ENCODE data around the gene ATF4. TPM values are rescaled to one million over a fixed set of nuclear protein-coding genes. Genes with fewer than 3 reads are reported as not detected.
A peak's percentile ranks its signal among the peaks of the same experiment; 100 is the strongest.

The ATF4 gene
- total and polyA plus RNA-seq, 3 donors from 2014 or later: 192 to 228 (median 227) TPM

DNA sequence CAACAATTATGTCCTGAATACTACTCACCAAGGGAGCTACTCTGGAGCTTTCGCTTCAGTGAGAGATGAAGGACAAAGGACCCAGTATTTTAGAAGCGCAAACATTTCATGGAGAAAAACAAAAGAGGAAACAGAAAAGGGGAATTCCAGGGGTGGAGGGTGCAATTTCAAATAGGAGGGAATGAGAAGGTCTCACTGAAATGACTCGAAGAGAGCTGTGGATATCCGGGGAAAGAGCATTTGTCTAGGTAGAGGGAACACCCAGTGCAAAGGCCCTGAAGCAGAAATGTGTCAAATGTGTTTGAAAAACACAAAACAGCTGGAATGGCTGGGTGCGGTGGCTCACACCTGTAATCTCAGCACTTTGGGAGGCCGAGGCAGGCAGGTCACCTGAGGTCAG lies 9.8 kb downstream of the ATF4 start:
- H3K27ac ChIP-seq: no peak overlapping the region
- WGBS, 2 donors: 71 to 77% methylated on average over 6 of the region's 6 CpGs
- no peaks in the 10 kb centered on the region for H3K9me3 ChIP-seq
- peaks cover 41% of the 10 kb centered on the region for H3K4me1 ChIP-seq
- no peaks in the 10 kb centered on the region for H3K27me3 ChIP-seq
- H3K4me3 ChIP-seq: no peak overlapping the region
- TF ChIP-seq POLR2A (IDR thresholded peaks at IDR 0.05) (no peak), CTCF (IDR thresholded peaks at IDR 0.05) (no peak)
- DNase-seq: no peak
- no peaks in the 10 kb centered on the region for H3K36me3 ChIP-seq (ENCODE audit: low read depth, missing control alignments)
- intact Hi-C loops (cut with DNase I; ENCODE audit: low total_unique reads): no loop called here

DNA sequence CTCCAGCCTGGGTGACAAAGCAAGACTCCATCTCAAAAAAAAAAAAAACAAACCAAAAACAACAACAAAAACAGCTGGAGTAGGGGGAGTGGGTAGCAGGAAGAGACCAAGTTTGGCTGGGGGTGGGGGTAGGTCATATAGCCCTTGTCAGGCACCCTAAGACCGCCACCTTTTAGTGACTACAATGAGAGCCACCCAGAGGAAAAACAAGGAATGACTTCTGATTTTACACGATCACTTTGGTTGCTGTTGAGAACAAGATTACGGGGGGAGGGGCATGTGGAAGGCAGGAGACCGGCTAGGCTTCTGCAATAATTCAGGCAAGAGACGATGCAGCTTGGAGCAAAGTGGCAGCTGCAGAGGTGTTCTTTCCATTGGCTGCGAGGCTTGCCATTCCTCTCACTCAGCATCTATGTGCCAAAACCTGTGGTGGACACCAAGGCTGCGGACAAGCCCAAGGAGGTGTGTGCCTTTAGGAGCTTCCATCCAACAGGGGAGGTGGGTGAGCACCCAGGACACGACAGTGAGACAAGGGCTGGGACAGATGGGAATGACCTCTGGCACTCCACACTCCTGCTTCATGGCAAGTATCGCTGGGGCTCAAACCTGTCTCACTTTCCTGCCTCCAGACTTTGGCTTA lies 10.4 kb downstream of the ATF4 start:
- Histone ChIP-seq H3K27ac (no peak overlapping the region), H3K27me3 (no peaks in the 10 kb centered on the region), H3K4me3 (no peak overlapping the region), H3K36me3 (ENCODE audit: low read depth, missing control alignments) (no peaks in the 10 kb centered on the region), H3K9me3 (no peaks in the 10 kb centered on the region), H3K4me1 (peaks cover 41% of the 10 kb centered on the region)
- TF ChIP-seq CTCF (IDR thresholded peaks at IDR 0.05): peak in 2 of 3 experiments; percentile 24 to 46
- TF ChIP-seq POLR2A (IDR thresholded peaks at IDR 0.05): no peak
- intact Hi-C loops (cut with DNase I; ENCODE audit: low total_unique reads): no loop called here
- WGBS, 2 donors: 56 to 58% methylated on average over 8 to 9 of the region's 9 CpGs
- DNase-seq: no peak

DNA sequence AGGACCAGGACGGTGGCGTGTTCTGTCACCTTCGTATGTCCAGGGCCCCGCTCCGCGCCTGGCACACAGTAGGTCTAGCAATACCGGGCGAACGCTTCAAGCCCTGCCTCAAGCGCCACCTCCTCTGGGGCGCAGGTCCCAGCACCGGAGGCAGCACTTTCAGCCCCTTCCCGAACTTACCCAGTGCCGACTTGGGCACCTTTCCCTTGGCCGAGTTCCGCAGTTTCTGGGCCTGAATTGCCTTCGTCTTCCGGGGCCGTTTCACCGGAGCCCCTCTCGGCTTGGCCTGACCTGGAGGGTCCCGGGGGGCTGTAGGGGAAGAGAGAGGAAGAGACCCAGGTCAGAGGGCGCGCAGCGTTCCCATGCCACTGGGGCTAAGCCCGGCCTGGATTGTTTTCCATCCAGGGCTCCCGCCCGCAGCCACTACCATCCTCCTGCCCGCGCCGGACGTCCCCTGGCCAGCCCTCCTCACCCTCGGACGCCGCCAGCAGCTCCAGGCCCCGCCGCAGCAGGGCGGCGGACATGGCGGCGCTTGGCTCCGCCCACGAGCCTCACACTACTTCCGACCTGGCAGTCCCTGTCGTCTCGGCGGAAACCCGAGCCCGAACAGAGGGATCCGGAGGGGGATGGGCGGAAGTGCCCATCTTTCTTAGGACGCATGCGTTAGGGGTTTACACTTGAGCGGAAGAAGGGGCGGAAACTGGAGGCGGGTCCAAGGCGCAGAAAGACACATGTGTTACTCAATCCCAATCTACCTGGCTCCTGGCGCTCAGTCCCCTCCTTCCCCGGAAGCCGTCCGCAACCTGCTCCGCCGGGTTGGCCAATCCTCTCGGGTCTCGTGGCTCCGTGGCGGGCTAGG lies 12.1 kb downstream of the ATF4 start, which contains the start of gene RPS19BP1:
Gene RPS19BP1, minus strand, starts transcription at position 534 of the 859 bp plus-strand sequence. Its CDS starts 10 bp downstream, at position 524.
- WGBS, 2 donors: 0 to 1% methylated on average over 26 to 67 of the region's 67 CpGs
- DNase-seq: peak; percentile 100
- Histone ChIP-seq H3K4me3 (peak within 1 kb of the TSS; percentile 80 to 91), H3K4me1 (peaks cover 36% of the 10 kb centered on the region), H3K36me3 (ENCODE audit: low read depth, missing control alignments) (no peaks in the 10 kb centered on the region), H3K27ac (peak within 1 kb of the TSS; percentile 81 to 91), H3K9me3 (no peaks in the 10 kb centered on the region), H3K27me3 (no peaks in the 10 kb centered on the region)
- intact Hi-C loops (cut with DNase I; ENCODE audit: low total_unique reads): no loop called here
- TF ChIP-seq POLR2A (IDR thresholded peaks at IDR 0.05): peak; percentile 70
- TF ChIP-seq CTCF (IDR thresholded peaks at IDR 0.05): no peak

GRCh38 chr22:39534092-39534506 lies 13.7 kb downstream of the ATF4 start:
- DNase-seq: no peak
- peak overlapping the region in 1 of 2 donors; percentile 67 for H3K27ac ChIP-seq
- intact Hi-C loops (cut with DNase I; ENCODE audit: low total_unique reads): no loop called here

More at GRCh38 chr22:39534092-39534506, 13.7 kb downstream of the ATF4 start:
- no peaks in the 10 kb centered on the region for H3K9me3 ChIP-seq
- TF ChIP-seq CTCF (IDR thresholded peaks at IDR 0.05) (no peak), POLR2A (IDR thresholded peaks at IDR 0.05) (no peak)
- H3K4me3 ChIP-seq: no peak overlapping the region
- WGBS, 2 donors: 58 to 62% methylated on average over 12 of the region's 12 CpGs
- no peaks in the 10 kb centered on the region for H3K36me3 ChIP-seq (ENCODE audit: low read depth, missing control alignments)
- peaks cover 20% of the 10 kb centered on the region for H3K4me1 ChIP-seq
- H3K27me3 ChIP-seq: no peaks in the 10 kb centered on the region

Data from testis (tissue), 3 donors.